H54 (cell line): ENCODE data around the gene LAMC2.

Experiments
- DNase-seq: peaks from one replicate; pipeline ENCODE4 v3.0.0; 2011; ENCODE audit warnings: low spot score, mixed read lengths; ENCODE audit not compliant: insufficient read length
- FAIRE-seq: peaks from 3 replicates; lab custom pipeline; 2011; peaks lifted over from hg19 to GRCh38; lab: Jason Lieb, UNC
- POLR2A ChIP-seq: IDR thresholded peaks from 2 replicates; pipeline ENCODE4 v1.6.1; 2011; ENCODE audit warnings: low read depth, mild to moderate bottlenecking, low read length

Gene LAMC2

GRCh38 chr1:183188240-183188639, 2.2 kb downstream of the LAMC2 start:
- no peak for DNase-seq
- TF ChIP-seq POLR2A, result no peak

GRCh38 chr1:183191833-183192232, 5.8 kb downstream of the LAMC2 start:
- FAIRE-seq, result peak; percentile 57
- peak; percentile 42 for DNase-seq

More at GRCh38 chr1:183188240-183188639, 2.2 kb downstream of the LAMC2 start:
- FAIRE-seq, result no peak

GRCh38 chr1:183193963-183194525, 8.0 kb downstream of the LAMC2 start:
- no peak for DNase-seq
- FAIRE-seq, result no peak
- TF ChIP-seq POLR2A, result no peak

More at GRCh38 chr1:183191833-183192232, 5.8 kb downstream of the LAMC2 start:
- no peak for TF ChIP-seq POLR2A

GRCh38 chr1:183194527-183195141, 8.6 kb downstream of the LAMC2 start:
- TF ChIP-seq POLR2A, result no peak
- DNase-seq (no peak), FAIRE-seq (no peak)

- peak; percentile 62 for FAIRE-seq
- no peak for TF ChIP-seq POLR2A
These were observed 9.1 kb downstream of the LAMC2 start for GRCh38 chr1:183195142-183195574.

GRCh38 chr1:183197762-183198161, 11.7 kb downstream of the LAMC2 start:
- no peak for TF ChIP-seq POLR2A
- no peak for FAIRE-seq
- DNase-seq, result no peak

More at GRCh38 chr1:183195142-183195574, 9.1 kb downstream of the LAMC2 start:
- no peak for DNase-seq

GRCh38 chr1:183198463-183198862, 12.4 kb downstream of the LAMC2 start:
- FAIRE-seq (no peak), DNase-seq (no peak)
- no peak for TF ChIP-seq POLR2A

- FAIRE-seq (no peak), DNase-seq (no peak)
- TF ChIP-seq POLR2A, result no peak
These were observed 13.2 kb downstream of the LAMC2 start for GRCh38 chr1:183199304-183199703.

GRCh38 chr1:183200451-183200850, 14.4 kb downstream of the LAMC2 start:
- FAIRE-seq (no peak), DNase-seq (no peak)
- TF ChIP-seq POLR2A, result no peak

- FAIRE-seq (no peak), DNase-seq (no peak)
- no peak for TF ChIP-seq POLR2A
These were observed 17.0 kb downstream of the LAMC2 start for GRCh38 chr1:183203094-183203493.

GRCh38 chr1:183205196-183205781, 19.2 kb downstream of the LAMC2 start:
- DNase-seq, result no peak
- no peak for FAIRE-seq
- no peak for TF ChIP-seq POLR2A

GRCh38 chr1:183206538-183207122, 20.6 kb downstream of the LAMC2 start:
- no peak for TF ChIP-seq POLR2A
- FAIRE-seq (no peak), DNase-seq (no peak)

GRCh38 chr1:183209533-183210158, 23.6 kb downstream of the LAMC2 start:
- FAIRE-seq (peak; percentile 50), DNase-seq (peak; percentile 66)
- no peak for TF ChIP-seq POLR2A

GRCh38 chr1:183210681-183211080, 24.6 kb downstream of the LAMC2 start:
- TF ChIP-seq POLR2A, result no peak
- DNase-seq (no peak), FAIRE-seq (no peak)
